Globus pallidus (tissue), 1 donor: ENCODE results near the gene FAM200C.

Experiments
- DNase-seq: peaks from one replicate; pipeline ENCODE4 v3.0.0-alpha.2; 2015; ENCODE audit warnings: low spot score

The FAM200C gene

DNA sequence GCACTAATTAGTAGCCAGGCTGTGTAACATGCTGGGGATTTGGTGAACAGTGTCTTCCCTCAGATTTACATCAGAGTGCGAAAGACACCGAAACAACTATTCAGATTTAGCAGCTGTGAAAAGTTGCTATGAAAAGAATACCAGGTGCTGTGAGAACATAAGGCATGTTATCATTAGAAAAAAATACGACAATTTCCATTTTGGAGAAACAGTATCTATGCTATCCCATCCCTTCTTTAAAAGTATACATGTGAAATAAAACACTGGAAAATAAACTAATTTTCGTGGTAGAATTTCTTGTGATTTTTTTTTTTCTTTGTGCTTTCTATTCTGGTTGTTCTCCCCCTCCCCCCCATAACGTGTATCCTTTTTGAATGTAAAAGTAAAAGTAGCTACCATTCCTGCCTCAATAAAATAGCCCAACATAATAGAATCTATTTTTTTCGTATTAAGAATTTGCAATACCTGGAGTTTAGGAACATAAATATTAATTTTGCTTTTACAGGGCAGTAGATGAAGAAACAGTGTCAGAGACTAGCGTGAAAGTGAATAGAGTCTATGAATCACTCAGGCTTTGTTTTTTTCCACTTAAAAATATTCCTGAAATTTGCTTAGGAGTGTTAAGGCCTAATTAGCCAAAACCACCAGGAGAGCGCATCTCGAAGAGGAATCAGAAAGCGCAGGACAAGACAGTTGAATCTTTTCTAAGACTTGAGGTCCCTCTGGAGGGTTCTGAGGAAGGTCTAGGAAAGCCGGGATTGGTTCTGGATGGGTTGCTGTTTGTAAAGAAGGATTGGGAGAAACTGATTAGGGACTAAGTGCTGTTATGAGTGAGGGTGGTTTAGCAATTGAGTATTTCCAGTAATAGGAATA lies 19.8 kb upstream of the FAM200C start:
- DNase-seq = no peak

DNA sequence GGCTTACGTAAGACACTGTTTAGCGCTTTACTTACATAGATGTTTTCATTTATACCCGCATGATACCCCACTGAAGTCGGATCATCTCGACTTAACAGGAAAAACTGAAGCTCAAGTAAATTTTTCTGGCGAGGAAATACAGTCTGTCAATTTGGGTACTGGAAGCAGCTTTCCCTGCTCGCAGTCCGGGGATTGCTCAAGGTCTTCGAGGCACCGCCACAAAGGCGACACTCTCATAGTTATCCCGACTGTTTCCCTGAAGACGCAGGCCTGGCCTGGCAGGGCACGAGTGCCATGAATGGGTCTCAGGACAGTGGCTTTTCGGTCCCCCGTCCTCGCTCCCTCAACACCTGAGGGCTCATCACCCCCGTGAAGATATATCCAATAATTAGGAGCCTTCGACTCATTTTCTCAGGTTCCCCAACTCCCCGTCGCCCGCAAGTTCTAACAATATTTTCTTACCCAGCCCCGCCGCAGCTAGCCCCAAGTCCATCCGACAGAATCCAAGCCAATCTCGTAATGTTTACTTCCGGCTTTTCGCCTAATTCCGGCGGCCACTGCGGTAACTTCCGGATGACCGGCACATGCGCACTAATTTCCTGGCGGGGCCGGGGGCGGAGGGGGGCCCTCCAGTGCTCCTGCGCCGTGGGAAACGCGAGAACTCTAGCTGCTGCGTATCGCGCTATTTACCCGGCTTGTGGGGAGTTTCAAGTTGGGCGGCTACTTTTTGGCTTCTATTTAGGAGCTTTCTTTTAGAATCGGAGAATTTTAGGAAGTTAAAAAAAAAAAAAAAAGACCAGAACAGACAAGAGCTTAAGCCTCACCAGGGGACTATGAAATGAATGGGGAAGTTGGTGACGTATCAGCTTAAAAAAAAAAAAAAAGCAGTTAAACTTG lies 19.0 kb upstream of the FAM200C start, which contains the start of gene SLU7:
Gene SLU7, minus strand, starts transcription at position 521 of the 897 bp plus-strand sequence. CDS start 3,787 bp downstream, outside the sequence.
- peak; percentile 89 for DNase-seq

DNA sequence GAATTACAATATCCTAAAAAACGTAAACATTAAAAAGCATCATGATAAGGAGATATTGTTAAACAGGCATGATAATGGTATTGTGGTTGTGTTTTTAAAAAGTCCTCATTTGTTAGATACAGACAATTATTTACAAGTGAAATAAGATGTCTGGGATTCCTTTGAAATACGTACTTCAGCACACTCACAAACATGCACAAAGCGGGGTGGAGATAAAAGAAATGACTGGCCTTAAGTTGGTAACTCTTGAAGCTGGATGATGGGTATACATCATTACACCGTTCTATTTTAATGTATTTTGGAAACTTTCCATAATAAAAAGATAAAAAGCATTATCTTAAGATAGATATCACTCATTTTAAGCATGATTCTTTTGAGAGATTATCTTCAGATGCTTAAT lies 1.0 kb downstream of the FAM200C start:
- DNase-seq = no peak

DNA sequence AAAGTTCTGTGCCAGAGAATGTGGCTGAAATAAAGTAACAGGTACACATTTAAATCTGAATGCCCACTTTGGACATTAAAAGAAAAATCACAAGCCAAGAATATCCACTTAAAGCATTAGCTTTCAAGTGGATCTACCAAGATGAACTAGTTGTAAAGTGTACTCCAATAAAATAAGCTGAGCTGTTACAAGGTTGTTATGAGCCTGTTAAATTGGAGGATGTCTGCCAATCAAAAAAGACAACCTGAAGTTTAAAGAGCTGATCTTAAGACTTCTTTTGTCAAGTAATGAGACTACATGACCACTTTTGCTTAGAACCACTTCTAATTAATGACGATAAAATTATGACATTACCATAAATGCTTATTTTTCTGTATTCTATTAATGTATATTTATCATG lies 2.4 kb downstream of the FAM200C start:
- DNase-seq = no peak

DNA sequence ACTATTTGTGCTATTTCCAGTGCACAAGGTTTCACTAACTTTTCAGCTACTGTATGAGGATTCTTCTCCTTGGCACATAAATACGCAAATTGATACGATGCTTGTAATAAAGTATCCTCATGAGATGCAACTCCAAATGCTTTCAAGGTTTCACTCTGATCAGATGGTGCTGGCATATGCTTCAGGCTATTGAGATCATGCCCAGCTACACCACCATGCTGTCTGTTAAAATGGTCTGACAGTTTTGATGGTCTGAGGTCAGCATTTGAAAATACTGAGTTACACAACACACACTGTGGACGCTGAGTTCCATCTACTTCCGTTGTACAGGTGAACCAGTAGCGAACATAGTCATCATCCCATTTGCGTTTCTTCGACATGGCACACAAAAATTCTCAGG lies 4.7 kb downstream of the FAM200C start:
- DNase-seq = no peak

DNA sequence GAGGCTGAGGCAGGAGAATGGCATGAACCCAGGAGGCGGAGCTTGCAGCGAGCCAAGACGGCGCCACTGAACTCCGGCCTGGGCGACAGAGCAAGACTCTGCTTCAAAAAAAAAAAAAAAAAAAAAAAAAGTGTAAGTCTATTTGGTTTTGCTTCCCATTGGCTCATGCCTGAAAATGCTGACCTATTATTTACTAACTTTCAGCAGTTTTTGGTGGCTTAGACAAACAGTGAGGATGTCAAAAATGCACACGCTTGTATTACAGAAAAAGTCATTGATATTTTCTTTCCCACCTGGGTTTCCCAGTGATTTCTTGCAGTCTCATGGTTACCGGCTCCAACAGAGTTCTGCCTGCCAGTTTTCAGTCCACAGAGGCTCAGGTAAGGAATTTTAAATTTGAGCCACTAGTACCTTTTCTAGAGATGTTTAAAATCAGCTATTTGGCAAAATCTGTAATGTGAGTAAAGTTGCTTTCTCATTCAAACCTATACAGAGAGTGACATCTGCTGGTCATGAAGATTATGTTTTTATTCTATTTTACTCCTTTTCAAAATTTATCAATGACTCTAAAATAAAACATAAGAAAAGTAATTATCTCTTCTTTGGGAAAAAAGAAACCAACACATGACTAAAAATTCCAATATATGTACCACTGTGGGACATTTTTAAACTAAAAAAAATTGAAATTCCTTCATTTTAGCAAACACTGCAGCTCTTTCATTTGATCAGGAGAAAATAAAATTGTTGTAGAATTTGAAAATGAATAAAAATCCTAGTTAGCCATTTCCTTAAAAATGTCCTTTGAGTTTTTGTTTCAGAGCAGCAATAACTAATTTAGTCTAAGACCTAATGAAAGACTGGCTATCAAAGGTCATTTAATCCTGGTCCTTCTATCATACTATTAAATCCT lies 8.8 kb downstream of the FAM200C start:
- no peak for DNase-seq

DNA sequence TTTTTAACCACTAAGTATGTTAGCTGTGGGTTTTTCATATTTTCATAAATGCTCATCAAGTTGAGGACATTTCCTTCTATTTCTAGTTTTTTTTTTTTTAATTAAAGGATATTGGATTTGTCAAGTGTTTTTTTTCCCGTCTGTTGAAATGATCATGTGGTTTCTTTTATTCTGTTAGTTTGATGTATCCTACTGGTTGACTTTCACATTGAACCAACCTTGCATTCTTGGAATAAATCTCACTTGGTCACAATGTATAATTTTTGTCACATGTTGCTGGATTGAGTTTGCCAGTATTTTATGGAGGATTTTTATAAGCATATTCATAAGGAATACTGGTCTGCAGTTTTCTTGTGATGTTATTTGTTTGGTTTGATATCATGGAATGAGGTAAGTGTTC lies 12.4 kb downstream of the FAM200C start:
- no peak for DNase-seq

DNA sequence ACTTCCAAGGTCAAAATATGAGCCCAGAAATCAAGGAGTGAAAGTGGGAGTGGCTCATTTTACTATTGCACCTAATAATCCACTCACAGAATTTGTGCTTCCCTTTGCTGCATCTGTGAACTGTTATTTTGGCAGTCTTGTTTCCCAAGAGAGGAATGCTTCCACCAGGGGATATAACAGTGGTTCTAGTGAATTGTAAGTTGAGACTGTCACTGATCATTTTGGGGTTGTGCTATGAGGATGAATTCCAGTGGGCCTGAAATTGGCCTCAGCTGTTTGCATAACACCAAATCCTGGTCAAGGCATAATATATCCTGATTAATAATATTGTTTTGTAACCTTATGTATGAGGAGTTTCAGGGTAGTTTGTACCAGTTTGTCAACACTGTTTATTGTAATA lies 14.4 kb downstream of the FAM200C start:
- no peak for DNase-seq

DNA sequence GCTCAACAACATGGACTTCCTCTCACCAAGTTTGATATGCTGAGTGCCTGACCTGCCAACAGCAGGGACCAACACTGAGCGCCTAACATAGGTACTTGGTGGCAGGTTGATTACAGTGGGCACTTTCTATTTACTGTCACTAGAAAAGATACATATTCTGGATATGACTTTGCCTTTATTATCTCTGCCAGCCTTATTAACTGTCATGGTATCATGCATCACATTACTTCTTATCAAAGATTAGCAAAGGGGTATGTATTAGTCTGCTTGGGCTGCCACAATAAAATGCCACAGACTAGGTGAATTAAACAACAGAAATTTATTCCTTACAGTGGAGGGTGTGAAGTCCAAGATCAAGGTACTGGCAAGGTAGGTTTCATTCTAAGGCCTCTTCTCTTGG lies 15.2 kb downstream of the FAM200C start:
- no peak for DNase-seq

DNA sequence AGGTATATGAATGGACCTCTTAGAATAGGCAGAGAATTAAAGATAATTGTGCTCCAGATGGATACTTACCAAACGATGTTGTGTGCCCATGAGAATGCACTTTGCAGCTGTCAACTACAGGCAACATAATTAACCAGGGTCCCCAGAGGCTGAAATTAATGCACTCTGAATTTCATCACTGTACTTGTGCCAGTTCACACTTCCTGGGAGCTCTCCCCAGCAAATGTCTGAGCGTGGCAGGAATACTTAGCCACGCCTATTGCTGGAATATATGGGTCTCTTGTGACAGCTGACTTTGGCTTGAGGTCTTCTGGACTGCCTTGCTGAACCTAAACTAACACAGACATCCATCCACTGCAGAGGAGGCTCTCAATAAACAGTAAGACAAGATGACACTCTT lies 17.5 kb downstream of the FAM200C start:
- no peak for DNase-seq

DNA sequence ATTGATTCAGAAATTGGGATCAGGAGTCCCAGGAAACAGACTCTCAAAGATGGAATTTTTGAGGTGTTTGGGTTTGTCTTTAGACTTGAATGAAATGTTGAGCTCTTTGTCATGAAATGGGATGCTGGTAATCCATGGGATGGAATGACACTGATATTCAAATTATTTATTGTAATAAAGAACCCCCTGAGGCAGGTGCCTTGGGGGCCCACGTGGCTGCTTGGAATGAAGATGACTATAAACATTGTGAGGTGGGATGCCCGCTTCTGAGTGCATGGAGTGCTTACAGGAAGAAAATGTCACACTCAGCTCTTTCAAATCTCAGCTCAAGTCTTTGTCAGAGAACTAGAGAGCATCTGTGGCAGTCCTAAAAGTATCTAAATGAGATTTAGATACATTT lies 19.8 kb downstream of the FAM200C start:
- no peak for DNase-seq

DNA sequence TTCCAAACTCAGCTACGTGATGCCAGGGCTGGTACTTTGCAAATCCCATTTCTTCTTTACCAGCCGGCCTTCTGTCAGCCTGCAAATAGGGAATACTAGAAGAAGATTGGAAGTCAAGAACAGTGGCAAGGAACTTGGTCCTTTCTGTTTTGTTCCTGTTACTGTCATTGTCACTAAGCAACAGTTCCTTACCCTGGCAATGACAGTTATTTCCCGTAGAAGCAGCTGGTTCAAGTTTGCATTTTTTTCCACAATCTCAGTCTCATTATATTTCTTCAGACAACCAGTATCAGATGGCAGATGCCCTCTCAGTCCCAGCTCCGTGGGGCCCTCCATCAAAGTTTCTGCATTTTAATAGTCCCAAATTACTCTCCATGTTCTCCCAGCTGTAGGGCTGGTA lies 20.3 kb downstream of the FAM200C start:
- no peak for DNase-seq

DNA sequence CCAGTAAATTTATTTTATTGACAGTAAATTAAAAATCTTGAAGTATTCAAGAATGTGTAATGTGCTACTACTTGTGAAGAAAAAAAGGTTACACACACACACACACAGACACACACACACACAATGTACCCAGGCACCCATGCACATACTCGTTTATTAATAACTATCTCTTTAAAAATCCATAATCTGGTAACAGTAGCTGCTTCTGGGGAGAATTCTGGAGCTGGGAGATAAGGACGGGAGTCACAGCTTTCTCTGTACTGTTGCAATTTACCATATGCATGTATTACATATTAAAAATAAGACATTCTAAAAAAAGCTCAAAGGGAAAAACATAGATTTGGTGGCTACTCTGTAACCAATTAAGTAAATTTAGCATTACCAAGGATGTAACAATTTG lies 21.5 kb downstream of the FAM200C start:
- DNase-seq = no peak

DNA sequence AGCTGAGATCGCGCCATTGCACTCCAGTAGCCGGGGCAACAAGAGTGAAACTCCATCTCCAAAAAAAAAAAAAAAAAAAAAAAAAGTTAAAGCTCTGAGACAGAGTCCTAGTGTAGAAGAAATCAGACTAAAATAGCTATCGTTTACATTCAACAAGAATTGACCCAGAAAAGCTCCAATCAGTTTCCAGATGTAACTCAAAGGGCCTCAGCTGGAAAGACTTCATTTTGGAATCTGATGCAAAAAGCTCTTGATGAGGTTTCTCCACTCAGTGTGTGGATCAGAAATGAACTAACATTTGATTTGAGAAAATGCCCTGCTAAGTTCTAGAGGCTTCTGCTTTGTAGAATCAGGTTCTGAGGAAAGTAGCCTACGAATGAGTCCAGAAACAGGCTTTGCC lies 22.2 kb downstream of the FAM200C start:
- no peak for DNase-seq

DNA sequence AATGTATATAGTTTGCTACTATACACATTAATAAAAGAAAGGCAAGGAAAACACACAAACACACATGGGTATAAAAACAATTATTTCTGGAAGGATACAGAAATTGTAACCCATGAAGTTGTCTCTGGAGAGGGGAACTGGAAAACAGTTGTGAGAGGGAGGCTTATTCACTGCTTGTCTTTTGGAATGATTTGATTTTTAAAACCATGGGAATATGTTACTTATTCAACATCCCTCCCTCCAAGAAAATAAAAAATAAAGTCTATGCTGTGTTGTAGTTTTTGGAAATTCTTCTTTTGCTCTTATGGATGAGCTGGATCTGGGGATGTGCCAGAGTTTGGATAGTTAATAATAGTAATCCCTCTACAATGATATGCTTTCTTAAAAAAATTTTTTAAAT lies 23.4 kb downstream of the FAM200C start:
- no peak for DNase-seq

DNA sequence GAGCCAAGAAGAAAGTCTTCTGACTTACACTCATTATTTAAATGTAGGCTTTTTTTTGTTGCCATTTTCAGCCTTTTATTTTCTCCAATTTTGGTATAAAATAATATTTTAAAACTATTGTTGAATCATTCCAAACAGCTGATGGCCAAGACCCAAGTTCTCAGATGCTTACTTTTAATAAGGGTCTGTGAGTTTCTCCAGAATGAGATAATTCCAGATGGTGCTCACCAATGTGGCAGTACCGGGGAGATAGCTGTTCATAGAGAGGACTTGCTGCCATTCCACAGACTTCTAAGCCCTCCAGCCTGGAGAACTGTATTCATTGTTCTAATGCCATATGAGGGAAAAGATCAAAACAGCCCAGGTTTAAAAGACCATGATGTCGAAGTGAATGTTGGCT lies 24.2 kb downstream of the FAM200C start:
- no peak for DNase-seq

DNA sequence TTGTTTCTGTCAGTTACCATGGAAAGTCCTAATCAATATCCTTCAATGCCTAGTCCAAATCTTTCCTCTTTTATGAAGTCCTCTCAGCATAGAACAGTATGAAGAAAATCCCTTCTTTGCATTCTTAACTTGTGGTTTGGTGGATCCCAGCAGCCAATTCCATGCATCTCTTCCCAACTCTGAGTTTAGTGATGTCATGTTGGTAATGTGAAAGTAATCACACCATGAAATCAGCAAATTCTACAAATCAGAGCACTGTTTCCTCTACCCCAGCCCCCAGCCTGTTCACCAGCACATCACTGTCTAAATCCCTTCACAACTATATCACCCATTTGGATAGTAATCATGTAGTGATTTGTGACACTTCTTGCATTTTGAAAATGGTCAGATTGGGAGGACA lies 24.7 kb downstream of the FAM200C start:
- DNase-seq = no peak

DNA sequence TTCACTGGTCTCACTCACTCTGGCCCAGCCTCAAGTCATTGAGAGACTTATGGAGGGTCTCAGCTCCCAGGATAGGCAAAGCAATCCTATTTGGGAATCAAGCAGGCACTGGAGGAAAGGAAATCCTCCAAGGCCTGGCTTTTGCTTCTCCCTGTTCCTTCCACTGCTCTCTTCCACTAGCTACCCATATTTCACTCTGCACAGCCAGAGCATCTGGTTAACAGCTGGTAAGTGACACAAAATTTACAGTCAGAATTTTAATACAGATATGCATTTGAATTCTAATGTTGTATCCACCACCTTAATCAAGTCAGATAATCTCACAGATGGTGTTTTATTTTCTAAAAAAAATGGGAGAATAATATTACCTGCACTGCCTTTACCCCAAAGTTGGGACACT lies 28.6 kb downstream of the FAM200C start:
- no peak for DNase-seq

DNA sequence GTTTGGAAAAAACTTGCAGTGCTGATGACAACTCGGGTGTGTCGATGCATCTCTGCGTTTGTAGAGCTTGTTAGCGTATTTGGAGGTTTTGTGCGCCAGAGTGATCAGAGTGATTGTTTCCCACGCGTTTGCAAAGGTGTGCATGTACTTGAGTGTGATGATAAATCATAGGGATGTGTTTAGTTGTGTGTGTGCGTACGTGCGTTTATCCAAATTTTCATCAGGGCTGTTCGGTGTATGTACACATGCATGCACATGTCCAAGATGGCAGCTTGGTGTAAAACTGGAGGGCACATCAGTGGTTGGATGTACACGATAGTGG lies 29.2 kb downstream of the FAM200C start:
- DNase-seq = no peak

DNA sequence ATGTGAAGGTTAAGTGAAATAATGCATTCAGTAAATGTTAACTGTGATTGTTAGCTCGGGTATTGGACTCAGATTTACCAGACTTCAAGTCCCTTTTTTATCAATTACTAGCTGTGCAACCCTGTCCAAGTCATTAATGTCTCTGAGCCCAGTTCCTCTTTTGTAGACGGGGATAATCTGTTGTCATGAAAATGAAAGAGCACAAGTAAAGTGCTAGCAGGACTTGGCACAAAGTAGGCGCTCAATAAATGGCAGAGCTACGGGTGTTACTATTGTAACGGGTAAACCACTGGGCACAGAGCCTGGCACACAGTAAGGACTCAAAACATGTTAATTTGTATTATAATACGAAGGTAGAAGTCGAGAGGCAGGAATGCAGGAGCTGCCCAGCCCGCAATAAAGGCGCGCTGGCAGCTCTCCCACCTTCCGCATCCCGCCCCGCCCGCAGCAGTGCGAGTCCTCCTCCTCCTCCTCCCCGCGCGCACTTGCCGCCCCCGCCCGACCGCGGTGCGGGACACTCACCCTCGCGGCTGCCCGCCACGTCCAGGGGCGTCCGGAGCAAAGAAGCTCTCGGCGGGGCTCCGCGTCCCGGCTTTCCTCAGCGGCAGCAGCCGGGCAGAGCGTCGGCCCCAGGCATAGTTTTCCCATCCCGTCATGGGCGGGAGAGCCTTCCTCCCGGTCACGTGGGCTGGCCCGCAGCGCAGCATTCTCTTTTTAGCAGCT lies 29.7 kb downstream of the FAM200C start, which contains the start of gene C1QTNF2:
Gene C1QTNF2, minus strand, starts transcription at position 637 of the 723 bp plus-strand sequence. CDS start 15,615 bp downstream, outside the sequence.
- DNase-seq = peak; percentile 33

DNA sequence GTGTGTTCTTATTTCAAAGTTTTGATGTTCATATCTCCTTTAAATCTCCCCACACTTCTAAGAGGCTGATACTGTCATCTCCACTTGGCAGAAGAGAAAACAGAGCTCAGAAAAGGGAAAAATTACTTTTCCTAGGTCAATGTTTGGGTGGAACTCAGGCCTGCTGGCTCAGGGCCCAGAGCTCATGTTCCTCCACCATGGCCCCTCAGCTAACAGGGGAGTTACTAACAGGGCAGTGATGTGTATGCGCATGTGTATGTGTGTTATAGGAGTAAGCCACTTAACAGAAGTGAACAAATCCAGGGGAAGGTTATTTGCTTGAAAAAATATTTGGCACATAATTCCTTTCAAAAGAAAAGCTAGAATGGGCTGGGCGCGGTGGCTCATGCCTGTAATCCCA lies 32.0 kb downstream of the FAM200C start:
- DNase-seq = no peak
